T-helper 17 cell (primary cell): Measurements from ENCODE around the gene RBM26. TPM values are rescaled to one million over a fixed set of nuclear protein-coding genes. Genes with fewer than 3 reads are reported as not detected.

ENCODE experiments used
- ATAC-seq: fragments of 150-1000 bp; cut with Tn5 transposase; 2 replicates; pipeline ENCODE4 v1.10.0; 2021; ENCODE audit warnings: mild to moderate bottlenecking, moderate library complexity
- DNase-seq, 3 donors: peaks; one replicate each; pipeline versions ENCODE4 v3.0.0 to v3.0.0-alpha.2; 2020 to 2021
- H3K9me3 ChIP-seq: one replicate; pipeline ENCODE4 v1.7.0; 2013; ENCODE audit warnings: low read length, mild to moderate bottlenecking; ENCODE audit not compliant: control insufficient read depth, poor library complexity, severe bottlenecking
- H3K27ac Mint-ChIP-seq: one replicate; pipeline ENCODE4 v1.8.0; 2022; ENCODE audit warnings: mild to moderate bottlenecking, moderate library complexity, mixed read lengths
- H3K27me3 Mint-ChIP-seq: one replicate; pipeline ENCODE4 v1.8.0; 2022; ENCODE audit warnings: mixed read lengths
- H3K36me3 Mint-ChIP-seq: one replicate; pipeline ENCODE4 v1.8.0; 2022; ENCODE audit warnings: low read depth, mixed read lengths
- H3K4me1 Mint-ChIP-seq: one replicate; pipeline ENCODE4 v1.8.0; 2022; ENCODE audit warnings: mild to moderate bottlenecking, mixed read lengths
- H3K4me3 Mint-ChIP-seq: one replicate; pipeline ENCODE4 v1.8.0; 2022; ENCODE audit warnings: mild to moderate bottlenecking, moderate library complexity, mixed read lengths
- total RNA-seq, 4 donors: library from RNA in 2 of 4; stranded (reverse) in 2 of 4; gene quantifications; one replicate each; pipeline ENCODE4 v1.2.3 and lab custom pipeline; 2022 to 2026

Gene RBM26
- total RNA-seq (10 to 100 TPM; 61.8 to 64.6 TPM), total RNA-seq (lab: John Stamatoyannopoulos, UW) (137 to 163 reads per million in 2 donors)

GRCh38 chr13:79405831-79406596 is at the start of gene RBM26:
TSS of gene RBM26 (minus strand) at chr13:79406255. CDS start at chr13:79405774, 481 bp downstream.
- Mint-ChIP-seq H3K27me3 (no peaks in the 10 kb centered on the region), H3K4me3 (peak within 1 kb of the TSS; percentile 76), H3K27ac (no peak within 1 kb of the TSS), H3K4me1 (peaks cover 40% of the 10 kb centered on the region), H3K36me3 (peaks cover 5% of the 10 kb centered on the region)
- ATAC-seq, result peak; percentile 89
- H3K9me3 ChIP-seq, result no peaks in the 10 kb centered on the region
- peak; percentile 81 to 94 (median 85) for DNase-seq

- no peak overlapping the region for H3K27ac Mint-ChIP-seq
- no peak overlapping the region for H3K4me3 Mint-ChIP-seq
- no peaks in the 10 kb centered on the region for H3K27me3 Mint-ChIP-seq
- no peaks in the 10 kb centered on the region for H3K9me3 ChIP-seq
- DNase-seq (no peak), ATAC-seq (no peak)
- no peaks in the 10 kb centered on the region for H3K36me3 Mint-ChIP-seq
- H3K4me1 Mint-ChIP-seq, result peaks cover 19% of the 10 kb centered on the region
Observed at GRCh38 chr13:79455331-79455730, 49.3 kb upstream of the RBM26 start.

- Mint-ChIP-seq H3K4me3 (no peak overlapping the region), H3K27me3 (no peaks in the 10 kb centered on the region), H3K36me3 (no peaks in the 10 kb centered on the region), H3K4me1 (peaks cover 29% of the 10 kb centered on the region), H3K27ac (peak overlapping the region; percentile 97)
- DNase-seq, result no peak
- no peak for ATAC-seq
- H3K9me3 ChIP-seq, result no peaks in the 10 kb centered on the region
Observed at GRCh38 chr13:79452239-79452913, 46.3 kb upstream of the RBM26 start.

- no peaks in the 10 kb centered on the region for H3K27me3 Mint-ChIP-seq
- peaks cover 32% of the 10 kb centered on the region for H3K4me1 Mint-ChIP-seq
- peak overlapping the region; percentile 84 for H3K4me3 Mint-ChIP-seq
- ATAC-seq, result peak; percentile 100
- H3K27ac Mint-ChIP-seq, result peak overlapping the region; percentile 97
- no peaks in the 10 kb centered on the region for H3K9me3 ChIP-seq
- DNase-seq, result peak; percentile 54 to 76 (median 67)
- no peaks in the 10 kb centered on the region for H3K36me3 Mint-ChIP-seq
Observed at GRCh38 chr13:79451500-79451962, 45.5 kb upstream of the RBM26 start.

- Mint-ChIP-seq H3K27me3 (no peaks in the 10 kb centered on the region), H3K27ac (no peak overlapping the region), H3K4me1 (peaks cover 37% of the 10 kb centered on the region), H3K4me3 (no peak overlapping the region), H3K36me3 (no peaks in the 10 kb centered on the region)
- ATAC-seq (no peak), DNase-seq (no peak)
- H3K9me3 ChIP-seq, result no peaks in the 10 kb centered on the region
Observed at GRCh38 chr13:79450110-79450509, 44.1 kb upstream of the RBM26 start.

GRCh38 chr13:79448413-79448812 is 42.4 kb upstream of the RBM26 start:
- ATAC-seq (no peak), DNase-seq (no peak)
- Mint-ChIP-seq H3K36me3 (no peaks in the 10 kb centered on the region), H3K27me3 (no peaks in the 10 kb centered on the region), H3K4me3 (peak overlapping the region; percentile 3), H3K27ac (no peak overlapping the region), H3K4me1 (peaks cover 37% of the 10 kb centered on the region)
- H3K9me3 ChIP-seq, result no peaks in the 10 kb centered on the region

- DNase-seq, result no peak
- no peaks in the 10 kb centered on the region for H3K36me3 Mint-ChIP-seq
- no peak overlapping the region for H3K4me3 Mint-ChIP-seq
- H3K27ac Mint-ChIP-seq, result no peak overlapping the region
- H3K27me3 Mint-ChIP-seq, result no peaks in the 10 kb centered on the region
- peaks cover 37% of the 10 kb centered on the region for H3K4me1 Mint-ChIP-seq
- no peaks in the 10 kb centered on the region for H3K9me3 ChIP-seq
- no peak for ATAC-seq
Observed at GRCh38 chr13:79447741-79448140, 41.7 kb upstream of the RBM26 start.

- peaks cover 32% of the 10 kb centered on the region for H3K4me1 Mint-ChIP-seq
Observed at GRCh38 chr13:79447141-79447540, 41.1 kb upstream of the RBM26 start.

GRCh38 chr13:79445968-79446645 is 40.1 kb upstream of the RBM26 start:
- H3K36me3 Mint-ChIP-seq, result no peaks in the 10 kb centered on the region
- no peak for DNase-seq
- peak; percentile 75 for ATAC-seq
- H3K27ac Mint-ChIP-seq, result peak overlapping the region; percentile 32
- peaks cover 23% of the 10 kb centered on the region for H3K4me1 Mint-ChIP-seq
- no peaks in the 10 kb centered on the region for H3K9me3 ChIP-seq
- H3K27me3 Mint-ChIP-seq, result no peaks in the 10 kb centered on the region
- H3K4me3 Mint-ChIP-seq, result no peak overlapping the region

More at GRCh38 chr13:79447141-79447540, 41.1 kb upstream of the RBM26 start:
- H3K36me3 Mint-ChIP-seq, result no peaks in the 10 kb centered on the region
- no peak overlapping the region for H3K4me3 Mint-ChIP-seq
- no peaks in the 10 kb centered on the region for H3K27me3 Mint-ChIP-seq
- peak overlapping the region; percentile 32 for H3K27ac Mint-ChIP-seq
- DNase-seq, result no peak
- no peaks in the 10 kb centered on the region for H3K9me3 ChIP-seq
- no peak for ATAC-seq

- H3K27me3 Mint-ChIP-seq, result no peaks in the 10 kb centered on the region
- H3K4me3 Mint-ChIP-seq, result no peak overlapping the region
- ATAC-seq (no peak), DNase-seq (no peak)
- no peak overlapping the region for H3K27ac Mint-ChIP-seq
- H3K36me3 Mint-ChIP-seq, result no peaks in the 10 kb centered on the region
- no peaks in the 10 kb centered on the region for H3K9me3 ChIP-seq
- H3K4me1 Mint-ChIP-seq, result peaks cover 14% of the 10 kb centered on the region
Observed at GRCh38 chr13:79442706-79443105, 36.7 kb upstream of the RBM26 start.

- H3K36me3 Mint-ChIP-seq, result no peaks in the 10 kb centered on the region
- peaks cover 9% of the 10 kb centered on the region for H3K4me1 Mint-ChIP-seq
- no peaks in the 10 kb centered on the region for H3K9me3 ChIP-seq
- H3K4me3 Mint-ChIP-seq, result no peak overlapping the region
- ATAC-seq (no peak), DNase-seq (no peak)
- H3K27ac Mint-ChIP-seq, result no peak overlapping the region
- H3K27me3 Mint-ChIP-seq, result no peaks in the 10 kb centered on the region
Observed at GRCh38 chr13:79442221-79442620, 36.2 kb upstream of the RBM26 start.

- H3K27me3 Mint-ChIP-seq, result no peaks in the 10 kb centered on the region
- ATAC-seq, result no peak
- H3K9me3 ChIP-seq, result no peaks in the 10 kb centered on the region
- no peak for DNase-seq
- peaks cover 3% of the 10 kb centered on the region for H3K4me1 Mint-ChIP-seq
- no peak overlapping the region for H3K4me3 Mint-ChIP-seq
- H3K27ac Mint-ChIP-seq, result no peak overlapping the region
- no peaks in the 10 kb centered on the region for H3K36me3 Mint-ChIP-seq
Observed at GRCh38 chr13:79440958-79441528, 35.0 kb upstream of the RBM26 start.

- Mint-ChIP-seq H3K4me1 (peaks cover 2% of the 10 kb centered on the region), H3K4me3 (no peak overlapping the region), H3K27me3 (no peaks in the 10 kb centered on the region), H3K36me3 (no peaks in the 10 kb centered on the region), H3K27ac (no peak overlapping the region)
- no peak for DNase-seq
- H3K9me3 ChIP-seq, result no peaks in the 10 kb centered on the region
- ATAC-seq, result no peak
Observed at GRCh38 chr13:79439275-79439674, 33.2 kb upstream of the RBM26 start.
